GM21529 (cell line): ENCODE measurements around the gene CCNA1.

ENCODE experiments used
- ATAC-seq: cut with Tn5 transposase; IDR thresholded peaks from one replicate; pipeline ENCODE4 v1.9.1; 2021; ENCODE audit not compliant: unreplicated experiment

Gene CCNA1

GRCh38 chr13:36432106-36432544 is at the start of gene CCNA1:
Gene CCNA1, plus strand, starts transcription at chr13:36432495. Its CDS starts 562 bp downstream, at chr13:36433057.
- ATAC-seq: peak; percentile 64

GRCh38 chr13:36385489-36385888 is 46.8 kb upstream of the CCNA1 start:
- ATAC-seq: no peak

- no peak for ATAC-seq
These were observed 37.0 kb upstream of the CCNA1 start for GRCh38 chr13:36395280-36395679.

GRCh38 chr13:36405151-36405550 is 27.1 kb upstream of the CCNA1 start:
- ATAC-seq: no peak

- no peak for ATAC-seq
These were observed 19.6 kb upstream of the CCNA1 start for GRCh38 chr13:36412736-36413135.

- no peak for ATAC-seq
These were observed 19.1 kb upstream of the CCNA1 start for GRCh38 chr13:36413161-36413560.

- ATAC-seq: no peak
These were observed 17.8 kb upstream of the CCNA1 start for GRCh38 chr13:36414461-36414860.

GRCh38 chr13:36417331-36417730 is 15.0 kb upstream of the CCNA1 start:
- no peak for ATAC-seq

GRCh38 chr13:36418022-36418805 is 14.1 kb upstream of the CCNA1 start:
- peak; percentile 84 for ATAC-seq

GRCh38 chr13:36420437-36420891 is 11.8 kb upstream of the CCNA1 start:
- peak; percentile 79 for ATAC-seq

GRCh38 chr13:36421447-36421846 is 10.8 kb upstream of the CCNA1 start:
- no peak for ATAC-seq

- no peak for ATAC-seq
These were observed 4.2 kb upstream of the CCNA1 start for GRCh38 chr13:36428086-36428485.

- ATAC-seq: no peak
These were observed 1.8 kb upstream of the CCNA1 start for GRCh38 chr13:36430247-36431203.

- peak; percentile 35 for ATAC-seq
These were observed 840 bp upstream of the CCNA1 start for GRCh38 chr13:36431204-36432105.

GRCh38 chr13:36436811-36437210 is 4.5 kb downstream of the CCNA1 start:
- ATAC-seq: no peak

GRCh38 chr13:36438594-36439483 is 6.5 kb downstream of the CCNA1 start:
- ATAC-seq: no peak

- ATAC-seq: no peak
These were observed 13.0 kb downstream of the CCNA1 start for GRCh38 chr13:36445278-36445677.

GRCh38 chr13:36445891-36446351 is 13.6 kb downstream of the CCNA1 start:
- no peak for ATAC-seq

- ATAC-seq: no peak
These were observed 15.2 kb downstream of the CCNA1 start for GRCh38 chr13:36447501-36447900.

GRCh38 chr13:36450534-36450933 is 18.2 kb downstream of the CCNA1 start:
- no peak for ATAC-seq
